GM04504 (cell line): ENCODE data around the gene TEX22.

Source experiments
- DNase-seq: peaks from one replicate; pipeline ENCODE4 v3.0.0-alpha.2; 2012; ENCODE audit warnings: low read depth

TEX22 gene

DNA sequence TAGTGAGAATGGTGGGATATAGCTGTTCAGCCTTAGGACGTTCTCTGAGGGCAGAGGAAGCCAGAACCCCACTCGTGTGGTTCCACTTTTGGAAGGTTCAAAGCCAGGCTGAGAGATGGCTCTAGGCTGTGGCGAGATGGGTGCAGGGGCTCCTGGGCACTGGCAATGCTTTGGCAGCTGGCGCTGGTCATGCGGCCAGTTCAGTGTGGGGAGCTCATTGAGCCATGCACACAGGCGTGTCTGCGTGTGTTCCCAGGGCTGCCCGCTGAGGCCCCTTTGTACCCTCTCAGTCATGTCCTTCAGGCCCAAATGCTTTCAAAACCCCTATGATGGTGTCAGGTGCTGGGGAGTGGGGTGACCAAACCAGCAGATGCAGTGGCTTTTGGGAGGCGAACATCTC is 1.7 kb downstream of the TEX22 start:
- DNase-seq, result no peak

DNA sequence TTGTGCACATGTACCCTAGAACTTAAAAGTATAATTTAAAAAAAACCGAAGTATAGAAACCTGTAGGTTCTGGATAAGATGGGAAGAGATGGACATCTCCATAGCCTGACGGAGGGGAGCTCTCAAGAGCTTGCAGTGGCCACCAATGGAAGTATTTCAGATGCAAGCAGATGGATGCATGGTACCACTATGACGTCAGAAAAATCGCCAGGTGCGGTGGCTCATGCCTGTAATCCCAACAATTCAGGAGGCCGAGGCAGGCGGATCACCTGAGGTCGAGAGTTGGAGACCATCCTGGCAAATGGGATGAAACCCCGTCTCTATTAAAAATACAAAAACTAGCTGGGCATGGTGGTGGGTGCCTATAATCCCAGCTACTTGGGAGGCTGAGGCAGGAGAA is 3.4 kb downstream of the TEX22 start:
- no peak for DNase-seq

DNA sequence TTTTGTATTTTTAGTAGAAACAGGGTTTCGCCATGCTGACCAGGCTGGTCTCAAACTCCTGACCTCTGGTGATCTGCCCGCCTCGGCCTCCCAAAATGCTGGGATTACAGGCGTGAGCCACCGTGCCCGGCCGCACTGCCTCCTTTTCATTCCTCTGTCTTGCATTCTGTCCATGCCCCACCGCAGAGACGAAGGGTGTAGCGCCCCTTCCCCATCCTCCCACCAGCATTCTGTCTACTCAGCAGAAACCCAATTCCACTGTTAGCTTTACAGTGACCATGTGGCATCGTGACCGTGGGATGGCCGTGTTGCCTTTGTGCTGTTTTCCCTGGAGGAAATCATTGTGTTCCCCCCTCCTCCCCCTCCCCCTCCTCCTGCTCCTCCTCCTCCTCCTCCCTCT is 10.3 kb downstream of the TEX22 start:
- no peak for DNase-seq

DNA sequence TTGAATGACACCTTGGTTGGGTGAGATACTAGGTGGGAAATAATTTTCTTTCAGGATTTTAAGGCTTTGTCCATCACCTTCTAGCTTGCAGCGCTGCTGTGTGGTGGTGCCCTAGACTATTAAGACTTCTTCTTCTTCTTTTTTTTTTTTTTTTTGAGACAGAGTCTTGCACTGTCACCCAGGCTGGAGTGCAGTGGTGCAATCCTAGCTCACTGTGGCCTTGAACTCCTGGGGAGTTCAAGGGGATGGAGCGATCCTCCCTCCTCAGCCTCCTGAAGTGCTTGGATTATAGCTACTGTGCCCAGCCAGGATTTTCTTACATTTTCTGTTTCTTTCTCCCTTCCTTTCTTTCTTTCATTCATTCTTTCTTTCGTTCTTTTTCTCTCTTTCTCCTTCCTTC is 11.0 kb downstream of the TEX22 start:
- no peak for DNase-seq

DNA sequence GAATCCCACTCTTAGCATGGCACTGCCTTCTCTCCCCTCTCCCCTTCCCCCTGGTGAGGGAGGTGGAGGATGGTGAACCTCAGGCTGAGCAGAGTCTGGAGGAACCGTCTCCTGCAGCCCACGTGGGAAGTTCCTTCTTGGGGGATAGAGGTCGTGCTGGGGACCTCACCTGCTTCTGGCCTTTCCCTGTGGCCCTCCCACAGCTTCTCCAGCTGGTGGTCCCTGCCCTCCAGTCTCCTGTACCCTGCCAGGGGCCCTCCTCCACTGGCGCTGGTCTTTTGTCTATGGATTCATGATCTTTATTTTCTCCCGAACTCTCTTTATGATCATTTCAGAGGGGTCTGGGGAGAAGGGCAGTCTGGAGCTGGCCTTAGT is 12.3 kb downstream of the TEX22 start:
- no peak for DNase-seq

DNA sequence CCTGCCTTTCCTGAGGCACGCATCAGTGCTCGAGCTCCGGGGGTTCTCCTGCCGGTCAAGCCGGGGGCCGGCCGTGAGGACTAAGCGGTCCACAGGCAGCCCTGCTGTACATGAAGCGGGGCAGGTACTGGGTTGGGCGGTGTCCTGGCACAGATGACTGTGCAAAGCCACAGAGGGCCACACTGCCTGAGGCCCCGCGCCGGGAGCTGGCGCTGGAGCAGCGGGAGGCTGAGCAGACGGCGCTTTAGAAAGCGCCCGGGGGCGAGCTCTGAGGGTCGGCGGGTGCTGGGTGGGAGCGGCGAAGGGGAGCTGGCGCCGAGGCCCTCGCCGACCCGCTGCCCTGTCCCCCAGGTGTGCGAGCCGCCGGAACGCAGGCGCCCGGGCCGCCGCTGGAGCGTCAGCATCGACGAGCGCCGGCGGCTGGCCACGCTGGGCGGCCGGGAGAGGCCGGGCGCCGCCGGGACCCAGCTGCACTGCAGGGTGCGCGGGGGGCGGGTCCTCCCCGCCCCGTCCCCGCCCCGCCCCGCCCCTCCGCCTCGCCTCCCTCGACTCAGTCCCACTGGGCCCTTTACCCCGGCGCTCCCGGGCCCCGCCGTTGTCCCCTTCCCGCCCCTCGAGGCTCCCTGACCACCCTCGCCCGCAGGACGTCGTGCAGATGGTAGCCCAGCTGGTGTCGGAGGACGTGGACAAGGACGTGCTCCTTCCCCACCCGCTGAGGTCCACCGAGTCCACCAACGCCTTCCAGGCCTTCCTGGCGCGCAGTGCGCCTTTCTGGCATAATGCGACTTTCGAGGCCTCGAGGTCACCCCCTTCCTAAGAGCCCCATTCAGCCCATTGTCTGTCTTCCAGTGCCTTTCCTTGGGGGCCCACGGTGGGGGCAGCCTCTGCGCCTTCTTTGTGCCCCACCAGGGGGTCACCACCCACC is 12.9 kb downstream of the TEX22 start:
- DNase-seq, result no peak

DNA sequence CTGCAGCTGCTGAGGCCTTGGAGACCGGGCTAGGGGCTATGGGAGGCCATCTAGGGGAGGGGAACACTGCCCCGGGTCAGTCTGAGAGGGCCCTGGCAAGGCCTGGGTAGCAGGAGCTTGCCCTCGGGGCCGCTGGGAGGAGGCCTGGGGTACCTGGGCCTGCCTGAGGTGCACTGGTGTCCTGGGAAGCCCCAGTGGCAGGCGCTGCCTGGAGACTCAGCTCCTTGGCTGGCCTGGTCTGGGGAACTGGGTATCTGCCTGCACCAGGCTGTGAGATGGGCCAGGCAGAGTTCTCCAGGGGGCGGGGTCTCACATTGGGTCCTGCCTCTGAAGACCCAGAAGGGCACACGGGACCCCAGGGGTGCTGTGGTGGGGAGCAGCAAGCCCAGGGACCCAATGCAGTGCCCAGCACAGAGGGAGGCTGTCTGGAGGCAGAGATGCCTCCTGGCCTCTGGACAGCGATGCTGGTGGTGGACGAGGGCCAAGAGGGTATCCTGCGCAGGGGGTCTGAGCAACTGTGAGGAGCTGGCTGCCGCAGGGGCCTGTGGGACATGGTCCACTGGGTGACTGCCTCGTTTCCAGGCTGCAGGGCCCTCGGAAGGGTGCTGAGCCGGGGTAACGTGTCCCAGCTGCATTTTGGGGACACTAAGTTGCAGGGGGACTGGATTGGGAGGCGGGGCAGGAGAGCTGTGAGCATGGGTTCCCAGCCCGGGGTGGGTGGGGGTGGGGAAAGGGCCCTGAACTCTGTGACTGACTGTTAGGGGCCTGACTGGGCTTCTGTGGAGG is 13.8 kb downstream of the TEX22 start:
- no peak for DNase-seq

DNA sequence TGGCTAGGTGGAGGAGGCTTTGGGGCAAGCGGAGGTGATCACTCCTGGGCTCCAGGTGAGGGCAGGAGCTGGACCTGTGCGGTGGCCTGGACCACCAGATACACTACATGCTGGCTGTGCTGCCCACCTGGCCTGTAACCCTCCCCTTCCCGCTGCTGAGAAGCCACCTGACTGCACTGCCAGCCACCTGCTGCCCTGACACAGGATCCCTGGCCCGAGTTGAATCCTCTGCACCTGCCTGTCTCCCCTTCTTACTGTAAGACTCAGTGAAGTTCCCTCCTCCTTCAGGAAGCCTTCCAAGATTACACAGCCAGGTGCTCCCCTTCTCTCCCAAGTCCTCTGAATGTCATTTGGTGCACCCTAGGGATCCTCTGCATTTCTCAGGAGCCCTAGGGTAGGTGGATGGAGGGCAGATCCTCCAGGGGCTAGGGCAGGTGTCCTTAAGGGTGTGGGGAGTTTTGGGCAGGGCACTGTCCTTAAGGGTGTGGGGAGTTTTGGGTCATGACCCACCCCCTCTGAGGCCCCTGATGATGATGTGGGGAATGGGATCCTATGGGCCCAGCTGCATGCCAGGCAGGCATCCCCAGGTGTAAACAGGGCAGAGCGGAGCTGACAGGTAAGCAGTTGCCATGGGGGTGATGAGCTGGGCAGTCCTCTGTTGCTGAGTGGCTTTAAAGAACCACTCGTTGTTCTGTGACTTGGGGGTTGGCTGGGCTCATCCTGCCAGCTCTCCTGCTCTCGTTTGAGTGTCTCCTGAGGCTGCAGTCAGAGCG is 14.6 kb downstream of the TEX22 start:
- no peak for DNase-seq

DNA sequence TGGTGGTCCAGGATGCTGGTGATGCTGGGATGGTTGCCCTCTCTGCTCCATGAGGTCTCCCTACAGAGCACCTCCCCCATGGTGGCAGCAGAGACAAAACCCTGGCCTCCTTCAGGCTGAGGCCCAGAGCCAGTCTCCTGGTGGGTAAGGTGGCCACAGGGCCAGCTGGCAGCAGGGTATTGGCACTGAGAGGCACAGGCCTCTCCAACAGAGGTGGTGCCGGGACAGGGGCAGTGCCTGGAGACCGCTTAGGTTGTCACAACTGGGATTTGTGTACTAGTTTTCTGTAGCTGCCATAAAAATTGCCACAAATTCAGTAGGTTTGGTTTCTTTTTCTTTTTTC is 15.2 kb downstream of the TEX22 start:
- DNase-seq, result no peak

DNA sequence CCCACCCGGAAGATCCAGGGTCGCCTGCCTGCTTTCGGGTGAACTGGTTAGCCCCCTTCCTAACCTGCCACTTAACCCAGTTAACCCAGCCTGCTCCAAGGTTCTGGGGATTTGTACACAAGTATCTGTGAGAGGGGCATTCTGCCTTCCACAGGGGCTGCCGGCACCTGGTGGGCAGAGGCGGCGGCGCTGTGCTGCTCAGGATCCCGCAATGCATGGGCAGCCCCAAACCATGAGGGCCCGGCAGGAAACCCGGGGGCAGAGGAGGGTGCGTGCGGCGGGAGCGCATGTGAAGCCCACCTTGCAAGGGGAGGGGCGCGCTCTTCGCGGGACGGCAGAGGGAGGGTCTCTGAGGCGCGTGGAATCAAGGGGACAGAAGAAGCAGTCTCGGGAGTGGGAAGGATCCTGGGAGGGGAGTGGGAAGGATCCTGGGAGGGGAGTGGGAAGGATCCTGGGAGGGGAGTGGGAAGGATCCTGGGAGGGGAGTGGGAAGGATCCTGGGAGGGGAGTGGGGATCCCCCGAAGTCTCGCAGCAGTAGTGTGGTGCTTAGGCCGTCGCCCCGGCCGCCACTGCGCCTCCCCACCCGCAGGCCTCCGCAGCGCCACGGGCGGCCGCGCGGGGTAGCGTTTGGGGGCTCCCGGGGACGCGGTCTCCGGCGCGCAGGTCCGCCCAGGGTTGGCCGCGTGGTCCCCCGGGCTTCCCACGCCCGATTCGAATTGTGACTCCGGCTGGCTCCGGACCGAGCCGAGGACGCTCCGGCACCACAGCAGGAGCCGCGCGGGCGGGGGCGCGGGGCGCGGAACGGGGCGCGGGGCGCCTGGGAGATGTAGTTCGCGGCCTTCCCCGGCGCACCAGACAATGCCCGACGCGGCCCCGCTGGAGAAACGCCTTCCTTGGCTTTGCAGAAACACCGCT is 16.4 kb downstream of the TEX22 start:
- DNase-seq, result no peak

DNA sequence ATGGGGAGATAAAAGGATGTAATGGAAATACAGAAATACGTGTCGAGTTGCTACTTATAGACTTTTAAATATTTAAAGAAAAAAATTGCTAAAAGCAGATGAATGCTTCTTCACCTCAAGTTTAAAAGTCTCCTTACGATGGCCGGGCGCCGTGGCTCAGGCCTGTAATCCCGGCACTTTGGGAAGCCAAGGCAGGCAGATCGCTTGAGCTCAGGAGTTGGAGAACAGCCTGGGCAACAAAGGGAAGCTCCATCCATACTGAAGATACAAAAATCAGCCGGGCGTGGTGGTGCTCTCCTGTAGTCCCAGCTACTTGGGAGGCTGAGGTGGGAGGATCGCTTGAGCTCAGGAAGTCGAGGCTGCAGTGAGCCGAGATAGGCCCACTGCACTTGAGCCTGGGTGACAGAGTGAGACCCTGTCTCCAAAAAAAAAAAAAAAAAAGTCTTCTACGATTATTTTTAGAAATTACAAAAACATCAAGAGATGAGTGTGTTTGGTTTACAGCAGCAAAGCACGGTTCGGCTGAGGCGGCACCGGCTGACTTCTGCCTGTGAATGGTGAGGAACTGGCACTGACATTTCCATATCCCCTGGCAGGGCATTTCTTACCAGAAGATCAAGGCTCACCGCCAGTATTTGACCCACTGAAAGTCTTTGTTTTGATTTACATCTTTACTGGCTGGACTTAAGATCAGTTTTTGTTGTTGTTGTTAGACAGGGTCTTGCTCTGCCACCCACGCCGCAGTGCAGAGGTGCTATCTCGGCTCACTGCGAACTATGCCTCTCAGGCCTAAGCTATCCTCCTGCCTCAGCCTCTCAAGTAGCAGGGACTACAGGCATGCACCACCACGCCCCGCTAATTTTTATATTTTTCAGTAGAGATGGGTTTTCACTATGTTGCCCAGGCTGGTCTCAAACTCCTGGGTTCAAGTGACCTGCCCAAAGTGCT is 17.4 kb downstream of the TEX22 start:
- DNase-seq, result no peak

DNA sequence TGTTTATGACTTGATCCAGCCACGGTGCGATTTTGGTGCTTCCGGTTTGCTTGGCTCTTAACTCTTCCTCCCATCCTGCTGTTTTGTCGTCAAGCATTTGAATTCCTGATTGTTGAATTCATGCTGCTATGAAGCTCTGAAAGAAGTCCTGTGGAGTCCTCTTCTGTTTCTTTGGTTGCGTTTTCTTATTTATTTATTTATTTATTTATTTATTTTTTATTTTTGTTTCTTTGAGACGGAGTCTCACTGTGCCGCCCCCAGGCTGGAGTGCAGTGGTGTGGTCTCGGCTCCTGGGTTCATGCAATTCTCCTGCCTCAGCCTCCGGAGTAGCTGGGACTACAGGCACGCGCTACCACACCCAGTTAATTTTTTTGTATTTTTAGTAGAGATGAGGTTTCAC is 18.3 kb downstream of the TEX22 start:
- DNase-seq, result no peak

DNA sequence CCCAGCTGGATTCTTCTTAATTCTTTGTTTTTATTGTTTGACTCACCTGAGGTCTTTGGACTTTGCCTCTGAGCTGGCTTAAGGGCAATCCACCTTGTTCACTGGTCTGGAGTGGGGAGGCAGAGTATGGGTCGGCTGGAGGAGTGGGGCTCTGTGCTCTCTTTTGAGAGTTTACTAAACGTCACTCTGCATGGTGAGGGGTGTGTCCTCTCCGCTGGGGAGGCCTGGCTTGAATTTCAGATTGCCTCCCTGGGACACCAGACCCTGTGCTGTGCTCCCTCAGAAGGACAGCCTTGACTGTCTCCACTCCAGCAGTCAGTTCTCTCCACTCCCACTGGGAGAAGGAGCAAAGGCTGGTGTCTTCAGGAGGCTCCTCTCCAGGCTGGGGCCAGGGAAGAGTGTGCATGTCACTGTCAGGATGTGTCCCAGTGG is 19.4 kb downstream of the TEX22 start:
- DNase-seq, result no peak

DNA sequence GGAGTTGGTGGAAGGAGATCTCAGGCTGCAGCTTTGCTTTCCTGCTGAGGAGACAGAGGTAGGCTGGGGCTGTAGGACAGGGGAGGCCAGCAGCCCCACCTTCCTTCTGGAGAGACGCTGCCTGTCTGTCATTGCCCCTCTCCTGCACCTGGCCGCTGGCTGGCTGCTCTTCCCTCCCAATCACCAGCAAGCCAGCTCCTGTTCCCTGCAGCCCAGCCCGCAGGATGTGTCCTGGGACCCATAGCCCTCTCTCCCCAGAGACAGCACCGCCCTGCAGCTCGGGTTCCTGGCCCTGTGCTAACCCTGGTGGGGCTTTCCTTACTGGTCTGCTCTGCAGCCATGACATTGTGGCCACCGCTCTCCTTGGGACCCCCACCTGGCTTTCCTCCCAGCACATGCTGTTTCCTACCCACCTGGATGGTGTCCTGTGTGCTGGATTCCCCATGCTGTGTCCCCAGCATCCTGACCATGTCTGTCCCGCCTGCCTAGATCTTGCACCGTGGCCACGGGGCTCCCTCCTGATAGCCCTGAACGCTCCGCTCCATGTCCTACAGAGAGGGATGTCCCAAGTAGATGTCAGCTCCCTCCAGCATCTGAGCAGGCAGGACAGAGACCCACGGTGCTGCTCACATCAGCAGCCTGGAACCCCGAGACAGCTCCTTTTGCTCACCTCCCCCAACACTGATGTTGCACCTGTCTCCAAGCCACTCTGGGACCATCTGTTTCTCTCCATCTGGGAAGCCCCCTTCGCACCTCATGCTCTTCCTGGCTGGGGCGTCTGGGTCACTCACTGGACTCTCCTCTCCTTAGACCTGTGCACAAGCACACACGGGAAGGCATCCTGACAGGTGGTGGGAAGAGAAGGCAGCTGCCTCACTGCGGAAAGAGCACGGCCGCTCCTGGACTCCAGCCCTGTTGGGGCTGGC is 20.2 kb downstream of the TEX22 start:
- DNase-seq, result no peak

DNA sequence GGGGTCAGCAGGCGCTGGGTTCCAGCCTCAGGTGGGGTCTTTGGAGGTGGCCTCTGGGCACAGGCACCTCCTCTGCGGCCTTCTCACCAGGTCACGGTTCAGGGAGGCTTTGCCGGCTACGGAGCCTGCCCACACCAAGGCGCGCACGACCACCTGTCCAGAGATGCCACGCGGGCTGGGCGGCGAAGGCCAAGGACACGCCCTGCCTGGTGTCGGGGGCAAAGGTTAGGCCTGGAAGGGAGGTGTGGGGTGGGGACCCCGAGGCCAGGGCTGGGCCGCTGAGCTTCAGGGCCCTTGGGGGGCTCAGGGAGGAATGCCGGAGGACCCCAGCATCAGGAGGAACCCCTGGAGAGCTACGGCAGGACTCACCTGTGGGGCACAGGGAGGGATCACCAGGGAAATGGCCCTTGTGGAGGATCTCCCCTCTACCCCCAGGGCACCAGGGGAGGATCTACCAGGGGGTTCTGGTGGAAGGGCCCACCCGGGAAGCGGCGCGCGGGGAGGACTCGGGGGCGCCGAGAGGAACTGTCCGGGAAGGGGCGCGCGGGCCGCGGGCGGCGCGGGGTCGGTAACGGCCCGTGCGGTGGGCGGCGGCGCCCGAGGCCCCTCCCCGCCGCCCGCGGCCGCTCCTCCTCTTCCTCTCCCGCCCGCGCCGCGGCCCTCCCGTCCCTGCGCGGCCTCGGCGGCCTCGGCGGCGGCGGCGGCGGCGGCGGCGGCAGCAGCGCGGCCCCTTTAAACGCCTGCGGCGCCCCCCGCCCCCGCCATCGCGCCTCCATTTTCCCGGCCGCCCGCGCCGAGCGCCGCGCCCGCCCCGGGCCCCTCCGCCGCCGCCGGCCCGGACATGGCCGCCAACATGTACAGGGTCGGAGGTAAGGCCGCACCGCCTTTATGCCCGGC is 21.1 kb downstream of the TEX22 start, which contains the start of gene MTA1:
MTA1 (plus strand) TSS at position 633 of the 897 bp plus-strand sequence; CDS start at position 842, 209 bp downstream.
- no peak for DNase-seq

DNA sequence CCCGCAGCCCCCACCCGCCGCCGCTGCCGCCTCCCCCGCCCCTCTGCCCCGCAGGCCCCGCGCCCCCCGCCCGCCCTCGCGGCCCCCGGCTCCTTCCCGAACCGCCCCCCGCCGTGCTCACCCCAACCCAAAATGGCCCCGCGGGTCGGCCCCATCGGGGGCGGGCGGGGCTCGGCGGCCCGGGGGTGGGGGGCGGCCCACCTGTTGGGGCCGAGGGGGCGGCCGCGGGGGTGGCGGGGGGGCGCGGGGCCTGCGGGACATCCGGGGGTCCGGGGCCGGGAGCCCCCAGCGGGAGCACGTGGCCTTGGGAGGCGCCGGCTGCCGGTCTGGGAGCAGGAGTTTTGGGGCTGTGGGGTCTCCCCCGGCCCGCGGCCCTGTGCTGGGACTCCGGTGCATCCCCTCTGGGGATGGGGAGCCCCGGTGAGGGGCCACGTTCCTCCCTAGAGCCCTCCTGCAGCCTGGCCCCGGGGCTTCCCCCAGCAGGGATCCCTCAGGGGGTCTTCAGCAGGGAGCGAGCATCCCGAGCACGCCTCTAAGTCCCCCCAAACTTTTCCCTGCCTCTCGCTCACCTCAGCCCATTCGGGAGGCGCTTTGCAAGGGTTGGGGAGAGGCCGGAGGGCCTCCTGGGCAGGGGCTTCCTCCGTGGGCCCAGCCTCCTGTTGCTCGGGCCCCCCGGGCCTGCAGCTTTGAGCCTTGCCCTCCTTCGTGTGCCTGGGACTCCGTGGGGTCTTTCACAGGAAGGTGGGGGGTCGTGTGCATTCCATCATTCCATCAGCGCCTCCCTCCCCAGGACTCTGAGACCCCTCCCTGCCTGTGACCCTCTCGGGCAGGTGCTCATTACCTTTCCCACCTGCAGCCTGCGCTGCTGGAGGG is 22.0 kb downstream of the TEX22 start:
- no peak for DNase-seq
